HEK293T (cell line): ENCODE measurements around the gene ZNF219.

Experiments
- ARNT ChIP-seq: fragments of 450-650 bp; IDR thresholded peaks from 2 replicates; pipeline ENCODE4 v1.6.1; 2017; ENCODE audit warnings: mild to moderate bottlenecking
- ELF4 ChIP-seq: fragments of 450-650 bp; IDR thresholded peaks from 2 replicates; pipeline ENCODE4 v1.6.1; 2017; ENCODE audit warnings: antibody characterized with exemption
- FOXA1 ChIP-seq: fragments of 450-650 bp; IDR thresholded peaks from 2 replicates; pipeline ENCODE4 v1.6.1; 2016; ENCODE audit warnings: mild to moderate bottlenecking
- FOXK2 ChIP-seq: fragments of 450-650 bp; IDR thresholded peaks from 2 replicates; pipeline ENCODE4 v1.6.1; 2016; ENCODE audit warnings: mild to moderate bottlenecking
- FOXM1 ChIP-seq: fragments of 450-650 bp; IDR thresholded peaks from 2 replicates; pipeline ENCODE4 v1.6.1; 2017; ENCODE audit warnings: mild to moderate bottlenecking, borderline replicate concordance
- HDGF ChIP-seq: fragments of 450-650 bp; IDR thresholded peaks from 2 replicates; pipeline ENCODE4 v1.6.1; 2017; ENCODE audit warnings: antibody characterized with exemption, borderline replicate concordance
- LEF1 ChIP-seq: fragments of 450-650 bp; IDR thresholded peaks from 2 replicates; pipeline ENCODE4 v1.6.1; 2017; ENCODE audit warnings: mild to moderate bottlenecking, borderline replicate concordance
- NFRKB ChIP-seq: fragments of 450-650 bp; IDR thresholded peaks from 2 replicates; pipeline ENCODE4 v1.6.1; 2016; ENCODE audit warnings: mild to moderate bottlenecking, moderate library complexity
- PKNOX1 ChIP-seq: fragments of 450-650 bp; IDR thresholded peaks from 2 replicates; pipeline ENCODE4 v1.6.1; 2016
- SP1 ChIP-seq: fragments of 450-650 bp; IDR thresholded peaks from 2 replicates; pipeline ENCODE4 v1.6.1; 2017
- SUZ12 ChIP-seq: fragments of 450-650 bp; IDR thresholded peaks from 2 replicates; pipeline ENCODE4 v1.6.1; 2016; ENCODE audit warnings: mild to moderate bottlenecking
- TARDBP ChIP-seq: fragments of 450-650 bp; IDR thresholded peaks from 2 replicates; pipeline ENCODE4 v1.6.1; 2016

- TF ChIP-seq SP1: no peak
- no peak for TF ChIP-seq ARNT
- TF ChIP-seq TARDBP: no peak
- TF ChIP-seq FOXM1: no peak
- no peak for TF ChIP-seq ELF4
- no peak for TF ChIP-seq HDGF
- no peak for TF ChIP-seq FOXK2
- no peak for TF ChIP-seq SUZ12
- TF ChIP-seq PKNOX1: no peak
- TF ChIP-seq NFRKB: no peak
- no peak for TF ChIP-seq LEF1
- no peak for TF ChIP-seq FOXA1
These were observed 20.2 kb downstream of the ZNF219 start for GRCh38 chr14:21078287-21078686.
